ENCODE results near the gene PIK3R1.

- no peak for TF ChIP-seq POLR2A (IDR thresholded peaks at IDR 0.05)
- TF ChIP-seq, protein P1, sequence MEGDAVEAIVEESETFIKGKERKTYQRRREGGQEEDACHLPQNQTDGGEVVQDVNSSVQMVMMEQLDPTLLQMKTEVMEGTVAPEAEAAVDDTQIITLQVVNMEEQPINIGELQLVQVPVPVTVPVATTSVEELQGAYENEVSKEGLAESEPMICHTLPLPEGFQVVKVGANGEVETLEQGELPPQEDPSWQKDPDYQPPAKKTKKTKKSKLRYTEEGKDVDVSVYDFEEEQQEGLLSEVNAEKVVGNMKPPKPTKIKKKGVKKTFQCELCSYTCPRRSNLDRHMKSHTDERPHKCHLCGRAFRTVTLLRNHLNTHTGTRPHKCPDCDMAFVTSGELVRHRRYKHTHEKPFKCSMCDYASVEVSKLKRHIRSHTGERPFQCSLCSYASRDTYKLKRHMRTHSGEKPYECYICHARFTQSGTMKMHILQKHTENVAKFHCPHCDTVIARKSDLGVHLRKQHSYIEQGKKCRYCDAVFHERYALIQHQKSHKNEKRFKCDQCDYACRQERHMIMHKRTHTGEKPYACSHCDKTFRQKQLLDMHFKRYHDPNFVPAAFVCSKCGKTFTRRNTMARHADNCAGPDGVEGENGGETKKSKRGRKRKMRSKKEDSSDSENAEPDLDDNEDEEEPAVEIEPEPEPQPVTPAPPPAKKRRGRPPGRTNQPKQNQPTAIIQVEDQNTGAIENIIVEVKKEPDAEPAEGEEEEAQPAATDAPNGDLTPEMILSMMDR (IDR thresholded peaks at IDR 0.05) = no peak
These were observed 127.9 kb downstream of the PIK3R1 start for GRCh38 chr5:68343421-68343826.
